ENCODE results near the gene KRTAP10-2.
"Not testable (repeated sequence)": the region's sequence is repeated elsewhere in the genome, so short reads cannot be mapped to it uniquely, and the experiment has no call there.

KRTAP10-2 gene

DNA sequence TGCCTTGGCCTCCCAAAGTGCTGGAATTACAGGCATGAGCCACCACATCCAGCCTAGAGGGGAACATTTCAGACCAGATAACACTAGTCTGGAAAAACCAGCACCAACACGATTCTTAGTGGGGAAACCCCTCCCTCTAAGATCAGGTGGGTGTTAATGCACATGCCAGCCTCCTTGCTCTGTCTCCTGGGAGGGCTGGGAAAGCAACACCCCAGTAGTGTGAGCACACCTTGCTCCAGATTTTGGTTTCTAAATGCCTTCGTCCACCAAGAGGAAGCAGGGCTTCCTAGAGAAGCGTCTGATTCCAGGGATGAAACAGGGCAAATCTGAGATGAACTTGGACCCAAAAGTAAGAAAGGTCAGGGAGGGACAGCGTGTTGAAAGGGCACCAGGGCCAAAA is 20.0 kb upstream of the KRTAP10-2 start:
- TF ChIP-seq TAF1 (IDR thresholded peaks at IDR 0.05; ENCODE audit: borderline replicate concordance, low read depth, low read length) (no peak), POLR2A (IDR thresholded peaks at IDR 0.05; ENCODE audit: low read depth, low read length) (no peak), POLR2AphosphoS5 (IDR thresholded peaks at IDR 0.05; ENCODE audit: low read depth, low read length) (no peak)
- FAIRE-seq (no peak), DNase-seq (ENCODE audit: insufficient read length) (no peak)

DNA sequence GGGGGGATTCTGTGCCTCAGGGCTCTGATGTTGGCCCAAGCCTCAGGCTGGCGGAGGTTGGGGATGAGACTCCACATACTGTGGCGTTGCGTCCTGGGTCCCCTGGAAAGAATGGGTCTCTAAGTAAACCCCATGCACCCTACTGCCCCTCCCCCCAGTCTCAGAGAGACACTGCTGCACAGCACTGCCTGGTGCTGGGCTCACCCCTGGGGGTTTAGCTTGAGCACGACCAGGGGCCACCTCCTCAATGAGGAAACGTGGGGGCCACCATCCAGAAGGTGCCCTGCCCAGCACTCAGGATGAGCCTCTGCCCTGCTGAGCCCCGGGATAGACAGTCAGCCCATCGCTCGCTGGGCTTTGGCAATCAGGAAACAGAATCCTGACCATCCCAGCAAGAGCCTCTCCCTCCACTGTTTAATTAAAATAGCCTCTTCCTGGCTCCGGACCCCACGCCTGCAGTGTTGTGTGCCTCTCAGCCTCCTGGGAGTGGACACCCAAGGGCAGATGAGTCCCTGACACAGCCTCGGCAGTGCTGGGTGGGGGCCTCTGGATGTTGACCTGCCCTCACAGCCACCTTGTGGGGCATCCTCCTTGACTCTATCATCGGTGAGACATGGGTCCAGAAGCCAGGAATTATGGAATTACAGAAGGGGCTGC is 18.7 kb upstream of the KRTAP10-2 start:
- no peak for FAIRE-seq
- TF ChIP-seq TAF1 (IDR thresholded peaks at IDR 0.05; ENCODE audit: borderline replicate concordance, low read depth, low read length) (no peak), POLR2AphosphoS5 (IDR thresholded peaks at IDR 0.05; ENCODE audit: low read depth, low read length) (no peak), POLR2A (IDR thresholded peaks at IDR 0.05; ENCODE audit: low read depth, low read length) (no peak)
- no peak for DNase-seq (ENCODE audit: insufficient read length)

DNA sequence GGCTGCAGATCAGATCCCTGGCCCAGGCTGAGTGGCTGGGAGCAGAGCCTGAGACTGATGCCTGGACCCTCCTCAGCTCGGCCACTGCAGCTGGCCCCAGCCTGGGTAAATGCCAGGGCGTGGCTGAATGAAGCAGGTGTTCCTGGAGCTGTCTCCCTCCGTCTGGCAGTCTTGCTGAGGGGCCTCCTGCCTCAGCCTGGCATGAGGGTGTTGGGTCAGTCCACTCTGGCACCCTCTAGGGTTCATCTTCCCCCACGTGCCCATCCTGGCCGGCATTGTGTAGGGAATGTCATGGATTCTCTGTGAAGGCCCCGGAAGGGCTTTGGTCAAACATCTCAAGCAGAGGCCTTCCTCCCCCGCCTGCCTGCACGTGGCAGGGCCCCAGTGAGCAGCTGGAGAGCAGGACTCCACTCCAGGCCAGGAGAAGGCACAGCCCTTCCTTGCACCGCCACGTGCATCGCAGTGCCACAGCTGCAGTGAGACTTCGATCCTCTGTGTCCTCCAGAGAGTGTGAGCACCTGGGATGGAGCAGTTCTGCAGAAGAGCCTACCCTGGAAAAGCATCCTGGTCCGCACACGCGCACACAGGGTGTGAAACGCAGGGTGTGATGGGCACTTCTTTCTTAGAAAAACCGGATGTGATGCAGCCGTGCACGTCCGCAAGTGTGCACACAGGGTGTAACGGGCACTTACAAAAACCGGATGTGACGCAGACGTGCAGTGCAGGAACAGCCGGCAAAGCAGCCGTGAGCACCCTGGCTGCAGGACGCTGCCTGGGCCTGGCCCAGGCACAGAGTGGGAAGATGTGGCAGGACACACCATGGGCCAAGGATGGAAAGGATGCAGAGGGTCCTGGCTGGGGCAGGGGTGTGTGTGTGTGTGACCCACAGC is 17.6 kb upstream of the KRTAP10-2 start:
- TF ChIP-seq TAF1 (IDR thresholded peaks at IDR 0.05; ENCODE audit: borderline replicate concordance, low read depth, low read length) = no peak
- TF ChIP-seq POLR2AphosphoS5 (IDR thresholded peaks at IDR 0.05; ENCODE audit: low read depth, low read length) = no peak
- DNase-seq (ENCODE audit: insufficient read length) (no peak), FAIRE-seq (no peak)

DNA sequence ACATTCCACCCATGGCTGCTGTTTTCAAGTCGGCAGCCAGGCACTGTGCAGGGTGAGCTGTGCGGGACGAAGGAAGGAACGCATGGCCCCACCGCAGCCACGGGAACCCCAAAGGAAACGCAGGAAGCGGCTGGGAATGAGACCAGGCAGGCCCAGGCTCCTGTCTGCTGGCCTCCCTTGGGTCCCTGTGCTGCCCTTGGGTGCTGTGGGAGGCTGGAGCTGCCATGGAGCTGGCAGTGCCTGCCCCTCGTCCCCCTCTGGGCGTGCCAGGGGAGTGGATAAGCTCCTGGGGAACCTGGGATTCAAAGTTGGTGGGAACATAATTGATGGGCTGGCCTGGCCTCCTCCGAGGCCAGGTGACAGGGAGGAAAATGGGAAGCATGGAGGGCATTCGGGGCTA is 17.0 kb upstream of the KRTAP10-2 start:
- FAIRE-seq (no peak), DNase-seq (ENCODE audit: insufficient read length) (no peak)
- TF ChIP-seq POLR2A (IDR thresholded peaks at IDR 0.05; ENCODE audit: low read depth, low read length) = no peak
- no peak for TF ChIP-seq TAF1 (IDR thresholded peaks at IDR 0.05; ENCODE audit: borderline replicate concordance, low read depth, low read length)
- no peak for TF ChIP-seq POLR2AphosphoS5 (IDR thresholded peaks at IDR 0.05; ENCODE audit: low read depth, low read length)

DNA sequence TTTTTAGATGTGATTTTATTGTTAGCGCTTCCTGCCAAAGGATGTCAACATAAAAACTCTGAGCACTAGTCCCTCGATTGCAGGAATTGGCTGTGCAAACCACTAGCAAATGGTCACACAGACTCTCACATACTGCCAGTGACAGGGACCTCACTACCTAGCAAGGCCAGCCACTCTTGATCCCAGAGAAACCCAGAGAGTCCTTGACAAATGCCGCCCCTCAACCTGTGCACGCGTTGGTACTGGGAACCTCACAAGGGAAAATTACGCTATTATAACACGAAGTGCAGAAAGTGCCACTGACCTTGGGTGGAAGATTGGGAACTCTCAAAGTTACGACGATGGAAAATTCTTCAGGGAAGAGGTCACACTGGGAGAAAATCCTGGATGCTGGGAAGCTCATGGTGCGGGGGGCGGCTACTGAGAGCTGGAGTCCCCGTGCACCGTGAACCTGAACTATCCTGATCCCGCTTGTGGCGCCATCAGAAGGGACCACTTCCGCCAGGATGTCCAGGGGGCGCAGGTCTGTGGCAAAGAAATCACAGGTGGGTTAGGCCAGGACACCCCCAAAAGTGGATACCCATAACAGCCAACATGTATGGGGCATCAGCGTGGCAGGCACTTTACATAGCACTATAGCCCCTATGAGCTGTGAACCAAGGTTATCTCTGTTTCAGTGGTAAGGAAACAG is 16.3 kb upstream of the KRTAP10-2 start:
- FAIRE-seq = no peak
- no peak for DNase-seq (ENCODE audit: insufficient read length)
- no peak for TF ChIP-seq POLR2AphosphoS5 (IDR thresholded peaks at IDR 0.05; ENCODE audit: low read depth, low read length)
- TF ChIP-seq POLR2A (IDR thresholded peaks at IDR 0.05; ENCODE audit: low read depth, low read length) = no peak
- TF ChIP-seq TAF1 (IDR thresholded peaks at IDR 0.05; ENCODE audit: borderline replicate concordance, low read depth, low read length) = no peak

DNA sequence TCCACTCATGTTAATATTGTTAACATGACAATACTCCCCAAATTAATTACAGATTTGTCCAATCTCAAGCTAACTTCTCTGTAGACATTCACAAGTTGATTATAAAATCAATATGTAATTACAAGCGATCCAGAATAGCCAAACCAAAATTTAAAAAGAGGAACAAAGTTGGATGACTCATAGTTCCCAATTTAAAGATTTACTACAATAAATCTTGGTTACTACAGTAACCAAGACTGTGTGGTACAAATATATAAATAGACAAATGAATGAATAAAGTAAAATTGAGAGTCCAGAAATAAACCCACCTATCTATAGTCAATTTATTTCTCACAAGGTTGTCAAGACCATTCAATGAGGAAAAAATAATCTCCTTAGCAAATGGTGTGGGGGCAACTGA is 15.1 kb upstream of the KRTAP10-2 start:
- FAIRE-seq (no peak), DNase-seq (ENCODE audit: insufficient read length) (no peak)
- TF ChIP-seq POLR2A (IDR thresholded peaks at IDR 0.05; ENCODE audit: low read depth, low read length) (no peak), POLR2AphosphoS5 (IDR thresholded peaks at IDR 0.05; ENCODE audit: low read depth, low read length) (no peak), TAF1 (IDR thresholded peaks at IDR 0.05; ENCODE audit: borderline replicate concordance, low read depth, low read length) (no peak)

DNA sequence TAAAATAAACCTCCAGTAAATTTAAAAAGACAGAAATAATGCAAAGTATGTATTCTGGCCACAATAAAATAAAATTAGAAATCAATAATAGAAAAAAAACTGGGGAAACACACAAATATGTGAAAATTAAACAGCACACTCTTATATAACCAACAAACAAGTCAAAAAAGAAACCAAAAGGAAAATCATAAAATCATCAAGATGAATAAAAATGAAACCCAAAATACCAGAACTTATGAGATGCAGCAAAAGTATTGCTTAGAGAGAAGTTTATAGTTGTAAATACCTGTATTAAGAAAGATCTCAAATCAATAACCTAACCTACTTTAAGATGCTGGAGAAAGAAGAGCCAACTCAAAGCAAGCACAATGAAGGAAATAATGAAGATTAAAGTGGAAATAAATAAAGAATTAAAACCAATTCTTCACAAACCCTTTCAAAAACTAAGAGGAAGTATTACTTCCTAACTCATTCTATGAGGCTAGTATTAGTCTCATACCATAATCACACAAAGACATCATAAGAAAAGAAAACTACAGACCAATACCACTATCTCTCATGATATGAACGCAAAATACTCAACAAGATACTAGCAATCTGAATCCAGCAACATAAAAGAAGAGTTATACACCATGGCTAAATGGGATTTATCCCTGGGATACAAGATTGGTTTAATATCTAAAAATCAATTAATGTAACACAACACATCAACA is 13.7 kb upstream of the KRTAP10-2 start:
- no peak for DNase-seq (ENCODE audit: insufficient read length)
- TF ChIP-seq POLR2AphosphoS5 (IDR thresholded peaks at IDR 0.05; ENCODE audit: low read depth, low read length) = no peak
- FAIRE-seq = no peak

DNA sequence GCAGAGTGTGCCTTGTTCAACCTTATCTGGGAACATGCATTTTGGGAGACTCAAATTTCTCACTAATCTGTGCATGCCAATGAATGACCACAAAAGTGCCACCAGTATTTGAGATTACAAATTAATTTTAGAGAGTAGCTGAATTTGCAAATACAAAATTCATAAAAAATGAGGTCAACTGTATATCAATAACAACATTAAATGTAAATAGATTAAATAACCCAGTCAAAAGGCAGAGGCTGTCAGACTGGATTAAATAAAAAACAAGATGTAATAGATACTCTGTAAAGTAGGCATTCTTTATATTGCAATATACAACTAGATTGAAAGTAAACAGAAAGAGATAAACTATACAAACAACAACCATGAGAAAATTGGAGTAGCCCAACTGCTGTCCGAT is 12.8 kb upstream of the KRTAP10-2 start:
- DNase-seq (ENCODE audit: insufficient read length) (no peak), FAIRE-seq (no peak)
- TF ChIP-seq TAF1 (IDR thresholded peaks at IDR 0.05; ENCODE audit: borderline replicate concordance, low read depth, low read length) (no peak), POLR2A (IDR thresholded peaks at IDR 0.05; ENCODE audit: low read depth, low read length) (no peak), POLR2AphosphoS5 (IDR thresholded peaks at IDR 0.05; ENCODE audit: low read depth, low read length) (no peak)

DNA sequence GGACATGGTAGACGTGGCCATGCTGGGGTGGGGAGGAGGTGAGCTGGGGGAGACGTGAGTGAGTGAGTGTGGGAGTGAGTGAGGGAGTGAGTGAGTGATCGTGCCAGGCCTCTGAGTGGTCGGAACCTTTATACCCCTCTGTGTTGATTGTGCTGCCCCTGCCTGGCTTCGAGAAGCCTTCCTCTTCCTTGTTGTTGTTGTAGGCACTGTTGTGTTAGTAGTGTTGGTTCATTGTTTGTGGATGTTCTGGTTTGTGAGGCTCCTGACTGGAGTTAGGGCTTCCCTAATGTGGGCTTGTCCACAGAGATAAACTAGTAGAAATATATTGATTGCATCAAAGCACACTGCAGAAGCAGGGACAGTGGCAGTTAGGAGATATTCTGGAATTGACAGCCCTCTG is 7.4 kb upstream of the KRTAP10-2 start, which contains the start of gene KRTAP10-3:
TSS of gene KRTAP10-3 (minus strand) at position 101 of the 400 bp plus-strand sequence. CDS start at position 21, 80 bp downstream.
- DNase-seq (ENCODE audit: insufficient read length) = no peak
- TF ChIP-seq POLR2A (IDR thresholded peaks at IDR 0.05; ENCODE audit: low read depth, low read length) (no peak), TAF1 (IDR thresholded peaks at IDR 0.05; ENCODE audit: borderline replicate concordance, low read depth, low read length) (no peak), POLR2AphosphoS5 (IDR thresholded peaks at IDR 0.05; ENCODE audit: low read depth, low read length) (no peak)
- FAIRE-seq = no peak

DNA sequence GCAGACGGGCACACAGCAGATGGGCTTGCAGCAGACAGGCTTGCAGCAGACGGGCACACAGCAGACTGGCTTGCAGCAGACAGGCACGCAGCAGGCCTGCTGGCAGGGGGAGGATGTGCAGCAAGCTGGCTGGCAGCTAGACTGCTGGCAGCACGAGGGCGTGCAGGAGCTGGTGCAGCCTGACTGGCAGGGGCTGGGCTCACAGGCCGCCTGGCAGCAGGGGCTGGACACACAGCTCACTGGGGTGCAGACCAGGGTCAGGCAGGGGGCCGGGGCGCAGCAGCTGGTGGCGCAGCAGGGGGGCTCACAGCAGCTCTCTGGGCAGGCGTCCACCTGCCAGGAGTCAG is 7.0 kb upstream of the KRTAP10-2 start:
- not testable (repeated sequence) for FAIRE-seq; DNase-seq (ENCODE audit: insufficient read length)

DNA sequence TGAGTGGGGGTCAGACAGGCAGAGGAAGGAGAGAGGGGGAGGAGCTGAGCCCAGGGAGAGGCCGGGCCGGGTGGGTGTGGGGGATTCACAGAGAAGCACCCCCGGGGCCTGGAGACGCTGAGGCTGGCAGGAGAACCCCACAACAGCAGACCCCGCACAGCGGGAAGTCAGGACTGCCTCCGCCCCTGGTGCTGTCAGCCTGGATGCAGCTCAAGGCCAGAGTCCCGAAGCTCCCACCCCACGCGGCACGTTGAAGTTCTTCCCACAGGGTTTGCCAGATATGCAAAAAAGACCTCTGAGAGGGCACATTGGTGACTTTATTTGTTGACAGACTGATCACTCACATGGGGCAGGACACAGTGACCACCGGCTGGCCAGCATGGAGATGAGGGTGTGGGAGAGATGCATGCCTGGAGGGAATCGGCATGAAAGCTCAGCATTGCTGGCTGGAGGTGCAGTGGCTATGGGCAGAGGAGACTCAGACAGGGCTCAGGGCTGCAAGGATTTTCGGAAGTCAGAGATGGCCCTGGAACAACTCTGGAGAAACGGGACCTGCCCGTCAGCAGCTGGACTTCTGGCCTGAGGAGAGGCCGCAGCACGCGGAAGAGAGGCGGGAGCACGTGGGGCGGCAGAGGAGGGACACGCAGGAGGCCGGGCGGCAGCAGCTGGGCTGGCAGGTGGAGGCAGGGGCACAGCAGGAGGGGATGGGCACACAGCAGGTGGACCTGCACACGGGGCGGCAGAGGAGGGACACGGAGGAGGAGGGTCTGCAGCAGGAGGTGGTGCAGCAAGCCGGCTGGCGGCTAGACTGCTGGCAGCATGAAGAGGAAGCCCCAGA is 6.4 kb upstream of the KRTAP10-2 start:
- TF ChIP-seq POLR2AphosphoS5 (IDR thresholded peaks at IDR 0.05; ENCODE audit: low read depth, low read length) = no peak
- no peak for TF ChIP-seq POLR2A (IDR thresholded peaks at IDR 0.05; ENCODE audit: low read depth, low read length)
- TF ChIP-seq TAF1 (IDR thresholded peaks at IDR 0.05; ENCODE audit: borderline replicate concordance, low read depth, low read length) = no peak
- FAIRE-seq = no peak
- DNase-seq (ENCODE audit: insufficient read length) = no peak
